HG02943 (cell line): ENCODE measurements around the gene VAMP2.

Source experiments
- ATAC-seq: cut with Tn5 transposase; IDR thresholded peaks from one replicate; pipeline ENCODE4 v1.9.1; 2021; ENCODE audit warnings: mild to moderate bottlenecking, low read depth, moderate library complexity; ENCODE audit not compliant: unreplicated experiment

Gene VAMP2

GRCh38 chr17:8124350-8125153 lies 38.2 kb downstream of the VAMP2 start:
- ATAC-seq, result no peak

GRCh38 chr17:8123695-8124349 lies 38.9 kb downstream of the VAMP2 start, which contains the start of gene HES7:
Gene HES7 (minus strand): TSS chr17:8124106. CDS start chr17:8124084, 22 bp downstream.
- no peak for ATAC-seq

GRCh38 chr17:8122924-8123694 lies 39.6 kb downstream of the VAMP2 start:
- ATAC-seq, result no peak

DNA sequence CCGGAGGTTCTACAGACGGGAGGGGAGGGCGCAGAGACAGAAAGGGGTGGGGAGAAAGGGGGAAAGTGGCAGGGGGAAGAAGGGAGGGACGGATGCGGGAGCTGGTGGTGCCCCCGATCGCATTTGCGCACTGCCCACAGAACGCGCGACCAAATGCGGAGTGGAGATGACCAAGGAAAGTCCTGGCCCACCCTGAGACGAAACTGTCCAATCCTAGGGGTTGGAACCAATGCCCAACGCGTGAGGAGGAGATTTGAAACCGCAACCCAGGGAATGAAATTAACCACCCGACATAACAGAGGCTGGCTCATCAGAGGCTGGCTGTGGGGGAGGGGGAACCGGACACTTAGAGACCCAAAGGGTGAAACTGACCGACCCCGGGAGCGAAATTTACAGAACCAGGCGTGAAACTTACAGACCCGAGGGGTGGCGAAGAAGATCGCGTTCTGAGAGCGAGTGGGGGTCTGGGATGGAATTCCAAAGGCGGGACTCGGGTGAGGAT lies 40.3 kb downstream of the VAMP2 start:
- no peak for ATAC-seq

- ATAC-seq, result no peak
These were observed 40.9 kb downstream of the VAMP2 start for GRCh38 chr17:8121681-8122421.

DNA sequence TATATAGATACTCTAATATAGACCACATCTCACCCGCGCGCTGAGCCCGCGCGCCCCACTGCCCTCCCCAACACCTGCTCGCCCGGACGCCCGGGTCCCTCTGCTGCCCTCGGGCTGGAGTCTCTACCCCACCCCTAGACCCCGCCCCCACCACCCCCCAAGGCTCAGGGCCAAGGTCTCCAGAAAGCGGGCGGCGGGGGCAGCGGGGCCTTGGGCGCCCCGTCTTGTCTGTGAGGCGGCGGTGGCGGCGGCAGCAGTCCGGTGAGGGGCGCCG lies 41.4 kb downstream of the VAMP2 start:
- no peak for ATAC-seq

DNA sequence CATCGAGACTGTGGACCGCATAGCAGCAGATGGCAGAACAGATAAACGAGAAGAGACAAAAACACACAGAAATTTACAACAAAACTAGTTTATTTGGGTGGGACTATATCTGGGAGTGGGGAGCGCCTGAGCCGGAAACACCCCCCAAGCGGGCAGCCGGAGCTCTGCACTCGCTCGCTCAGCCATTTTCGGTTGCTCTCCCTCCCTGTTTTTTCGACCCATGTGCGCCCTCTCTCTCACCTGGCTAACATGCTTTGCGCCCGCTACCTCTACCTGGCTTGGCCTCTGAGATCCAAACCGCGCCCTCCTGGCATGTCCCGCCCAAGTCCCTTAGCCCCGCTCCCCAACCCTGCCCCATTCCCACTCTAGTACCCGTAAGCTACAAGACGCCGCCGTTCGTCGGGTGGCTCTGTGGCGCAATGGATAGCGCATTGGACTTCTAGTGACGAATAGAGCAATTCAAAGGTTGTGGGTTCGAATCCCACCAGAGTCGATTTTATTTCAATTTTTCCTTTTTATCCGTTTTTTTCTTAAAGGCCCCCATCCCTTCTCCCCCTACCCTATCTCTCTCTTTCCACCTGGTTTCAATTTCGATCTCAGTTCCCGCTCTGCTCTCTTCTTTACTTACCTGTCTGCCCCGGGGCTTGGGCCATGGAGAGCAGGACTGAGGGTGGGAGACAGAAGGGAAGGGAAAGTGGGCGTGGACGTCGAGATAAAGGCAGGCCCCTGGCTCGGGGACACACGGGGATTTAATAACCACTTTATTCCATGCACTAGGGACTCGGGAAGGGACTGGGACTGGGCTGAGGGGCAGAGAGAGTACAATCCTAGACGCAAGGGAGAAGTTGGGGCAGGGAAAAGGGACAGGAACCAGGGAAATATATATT lies 42.0 kb downstream of the VAMP2 start:
- ATAC-seq, result no peak

DNA sequence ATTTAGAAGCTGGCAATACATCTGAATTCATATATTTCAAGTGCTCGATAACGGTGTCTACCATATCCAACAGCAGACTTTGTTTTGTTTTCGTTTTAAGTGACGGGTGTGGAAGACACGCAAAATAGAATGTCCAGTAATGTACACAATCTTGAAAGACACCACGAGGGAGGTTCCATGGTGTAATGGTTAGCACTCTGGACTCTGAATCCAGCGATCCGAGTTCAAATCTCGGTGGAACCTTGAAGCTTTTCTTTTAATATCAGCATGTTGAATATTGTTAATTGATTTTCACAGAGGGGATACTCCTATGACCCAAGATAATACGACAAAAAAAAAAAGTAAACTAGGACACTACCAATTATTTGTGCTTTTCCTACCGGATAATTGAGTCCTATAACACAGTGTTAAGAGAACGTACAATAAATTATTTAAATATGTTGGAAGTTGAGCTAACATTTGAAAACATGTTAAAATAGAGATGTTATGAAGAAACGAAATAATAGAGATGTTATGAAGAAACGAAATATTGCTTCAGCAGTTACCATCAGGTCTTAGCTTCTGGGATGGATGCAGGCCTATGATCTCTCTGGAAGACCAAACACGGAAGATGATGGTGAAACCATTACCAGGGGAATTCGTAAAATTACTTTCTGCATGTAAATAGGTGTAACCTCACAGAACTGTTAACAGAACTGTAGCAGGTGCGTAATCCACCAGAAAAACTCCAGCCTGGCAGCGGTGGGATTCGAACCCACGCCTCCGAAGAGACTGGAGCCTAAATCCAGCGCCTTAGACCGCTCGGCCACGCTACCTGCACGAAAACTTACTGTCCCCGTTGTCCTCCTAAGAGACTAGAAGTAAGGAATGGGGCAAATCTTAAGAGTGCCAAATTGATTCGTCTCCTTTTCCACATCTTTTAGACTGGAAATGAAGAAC lies 42.9 kb downstream of the VAMP2 start:
- no peak for ATAC-seq

- ATAC-seq, result no peak
These were observed 43.8 kb downstream of the VAMP2 start for GRCh38 chr17:8118769-8119580.

DNA sequence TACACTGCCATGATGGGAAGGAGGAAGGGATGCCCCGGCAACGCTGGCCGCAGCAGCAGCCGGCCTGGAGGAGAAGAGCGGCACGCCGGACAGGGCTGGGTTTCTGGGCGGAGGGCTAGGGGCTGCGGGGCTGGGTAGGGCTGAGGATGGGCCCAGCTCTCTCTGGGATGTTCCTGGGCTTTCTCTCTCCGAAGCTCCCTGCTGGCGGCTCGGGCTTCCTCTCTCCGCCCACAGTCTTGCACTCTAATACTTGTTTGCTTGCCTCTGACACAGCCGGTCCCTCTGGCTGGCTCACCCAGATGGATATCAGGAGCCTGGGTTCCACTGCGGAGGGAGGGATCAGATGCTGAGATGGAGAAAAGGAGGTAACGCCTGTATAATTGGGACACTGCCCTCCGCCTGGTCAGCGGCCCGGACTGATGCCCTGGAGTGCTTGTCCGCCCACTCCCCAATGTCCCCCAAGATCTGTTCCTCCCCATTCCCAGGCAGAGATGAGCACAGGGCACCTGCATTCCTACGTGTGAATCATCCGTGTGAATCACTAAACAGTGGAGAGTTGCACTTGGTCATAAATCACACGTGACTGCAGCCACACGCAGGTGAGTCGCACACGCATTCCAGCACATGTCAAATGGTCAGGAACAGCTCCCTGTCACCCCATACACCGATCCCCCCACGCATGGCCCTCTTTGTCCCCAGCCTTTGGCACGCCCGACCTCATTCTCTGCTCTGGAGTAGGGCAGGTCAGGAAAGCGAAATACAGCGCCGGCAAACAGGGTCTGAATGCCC lies 44.6 kb downstream of the VAMP2 start, which contains the start of gene ALOXE3:
ALOXE3 (minus strand) TSS at position 535 of the 789 bp plus-strand sequence; CDS start at position 11, 524 bp downstream.
- no peak for ATAC-seq

- ATAC-seq, result no peak
These were observed 45.3 kb downstream of the VAMP2 start for GRCh38 chr17:8117367-8117979.

- no peak for ATAC-seq
These were observed 46.0 kb downstream of the VAMP2 start for GRCh38 chr17:8116776-8117175.

- ATAC-seq, result no peak
These were observed 51.8 kb downstream of the VAMP2 start for GRCh38 chr17:8110907-8111306.

DNA sequence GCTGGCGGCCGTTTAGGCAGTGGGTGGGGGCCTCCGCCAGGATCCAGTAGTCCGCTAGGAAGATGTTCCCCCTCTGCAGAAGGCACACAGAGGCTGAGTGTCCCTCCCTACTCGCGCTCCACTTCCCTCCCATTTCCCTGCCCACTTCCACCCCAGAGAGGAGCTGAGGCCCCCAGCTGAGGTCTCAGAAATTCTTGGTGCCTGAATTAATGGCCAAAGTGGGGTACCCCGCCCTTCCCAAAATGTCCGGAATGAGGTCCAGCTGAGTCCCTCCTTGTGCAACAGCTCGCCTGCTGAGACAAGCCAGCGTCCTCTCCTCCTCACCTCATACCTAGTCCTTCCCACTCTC lies 52.3 kb downstream of the VAMP2 start:
- ATAC-seq, result no peak

GRCh38 chr17:8109661-8110455 lies 52.9 kb downstream of the VAMP2 start:
- no peak for ATAC-seq
